Mucosa of stomach (tissue), 1 donor: ENCODE measurements around the gene RAD51B.
"Not testable (repeated sequence)": the region's sequence is repeated elsewhere in the genome, so short reads cannot be mapped to it uniquely, and the experiment has no call there.

Experiments
- H3K27me3 ChIP-seq: one replicate; pipeline ENCODE4 v1.7.0; 2013; ENCODE audit warnings: mild to moderate bottlenecking, low read length; ENCODE audit not compliant: control insufficient read depth, insufficient read depth
- H3K36me3 ChIP-seq: one replicate; pipeline ENCODE4 v1.7.0; 2013; ENCODE audit warnings: low read length; ENCODE audit not compliant: control insufficient read depth, insufficient read depth
- H3K4me1 ChIP-seq: one replicate; pipeline ENCODE4 v1.7.0; 2013; ENCODE audit warnings: mild to moderate bottlenecking, low read length; ENCODE audit not compliant: control insufficient read depth, insufficient read depth
- H3K4me3 ChIP-seq: one replicate; pipeline ENCODE4 v1.7.0; 2013; ENCODE audit warnings: low read length
- H3K9ac ChIP-seq: one replicate; pipeline ENCODE4 v1.7.0; 2013; ENCODE audit warnings: mild to moderate bottlenecking, low read length, moderate library complexity
- H3K9me3 ChIP-seq: one replicate; pipeline ENCODE4 v1.7.0; 2013; ENCODE audit warnings: mild to moderate bottlenecking, low read length, moderate library complexity; ENCODE audit not compliant: control insufficient read depth
- donor health status: Pancreatic carcinoma.

RAD51B gene

DNA sequence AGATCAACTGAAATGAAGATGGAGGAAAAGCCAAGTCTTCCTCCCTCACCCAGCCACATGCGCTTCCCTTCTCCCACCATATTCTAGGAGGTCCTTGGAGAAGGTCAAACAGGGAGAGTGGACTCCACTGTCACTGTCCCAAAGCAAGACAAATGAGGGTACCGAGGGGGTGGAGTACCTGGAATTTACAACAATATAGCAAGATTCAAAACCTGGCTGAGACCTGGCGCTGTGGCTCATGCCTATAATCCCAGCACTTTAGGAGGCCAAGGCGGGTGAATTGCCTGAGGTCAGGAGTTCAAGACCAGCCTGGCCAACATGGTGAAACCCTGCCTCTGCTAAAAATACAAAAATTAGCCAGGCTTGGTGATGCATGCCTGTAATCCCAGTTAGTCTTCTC is 944.3 kb downstream of the RAD51B start:
- H3K9me3 ChIP-seq, H3K4me3 ChIP-seq, H3K27me3 ChIP-seq, H3K9ac ChIP-seq, H3K36me3 ChIP-seq: not testable (repeated sequence)
- H3K4me1 ChIP-seq, result peaks cover 34% of the 10 kb centered on the region

DNA sequence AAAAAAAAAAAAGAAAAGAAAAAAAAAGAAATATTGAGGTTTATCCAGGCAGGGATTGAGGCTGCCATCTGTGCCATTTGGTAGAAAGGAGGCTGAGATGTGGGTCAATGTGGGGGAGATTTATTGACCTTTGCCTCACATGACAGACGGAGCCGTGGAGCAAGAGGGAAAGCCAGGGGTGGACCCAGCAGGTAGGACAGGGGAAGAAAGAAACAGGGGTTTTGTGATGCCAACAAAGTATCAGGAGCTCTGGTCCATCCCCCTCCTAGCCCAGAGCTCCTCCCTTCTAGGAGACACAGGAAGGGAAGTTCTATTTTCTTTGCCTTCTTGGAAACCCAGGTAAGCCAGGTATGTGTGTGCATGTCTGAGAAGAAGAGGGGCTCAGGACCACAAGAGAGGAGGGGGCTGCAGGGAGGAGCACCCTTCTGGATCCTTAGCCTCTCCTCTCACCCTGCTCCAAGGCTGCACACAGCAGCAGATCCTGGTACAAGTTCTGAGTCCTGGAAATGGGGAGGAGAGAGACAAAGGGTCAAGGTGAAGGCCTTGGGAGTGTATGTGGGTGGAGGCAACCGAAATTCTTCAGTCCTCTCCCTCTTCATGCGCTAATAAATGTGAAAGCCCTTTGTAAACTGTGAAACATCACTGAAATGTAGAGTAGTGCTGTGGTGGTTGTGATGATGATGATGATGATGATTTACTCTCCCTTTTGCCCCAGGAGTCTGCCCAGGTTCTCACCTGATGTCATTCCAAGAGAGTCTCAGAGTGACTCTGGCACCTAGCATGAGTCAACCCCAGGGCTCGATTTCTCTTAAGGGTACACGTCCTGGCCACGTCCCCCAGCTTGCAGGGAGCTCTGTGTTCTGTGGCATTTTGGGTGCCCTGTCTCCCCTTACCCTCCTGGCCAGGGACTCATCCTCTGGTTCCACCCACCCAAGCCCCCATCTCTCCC is 947.0 kb downstream of the RAD51B start:
- H3K4me3 ChIP-seq, result no peak overlapping the region
- no peaks in the 10 kb centered on the region for H3K36me3 ChIP-seq
- H3K27me3 ChIP-seq, result no peaks in the 10 kb centered on the region
- H3K9ac ChIP-seq, result no peak overlapping the region
- H3K4me1 ChIP-seq, result peaks cover 16% of the 10 kb centered on the region
- H3K9me3 ChIP-seq, result no peaks in the 10 kb centered on the region

DNA sequence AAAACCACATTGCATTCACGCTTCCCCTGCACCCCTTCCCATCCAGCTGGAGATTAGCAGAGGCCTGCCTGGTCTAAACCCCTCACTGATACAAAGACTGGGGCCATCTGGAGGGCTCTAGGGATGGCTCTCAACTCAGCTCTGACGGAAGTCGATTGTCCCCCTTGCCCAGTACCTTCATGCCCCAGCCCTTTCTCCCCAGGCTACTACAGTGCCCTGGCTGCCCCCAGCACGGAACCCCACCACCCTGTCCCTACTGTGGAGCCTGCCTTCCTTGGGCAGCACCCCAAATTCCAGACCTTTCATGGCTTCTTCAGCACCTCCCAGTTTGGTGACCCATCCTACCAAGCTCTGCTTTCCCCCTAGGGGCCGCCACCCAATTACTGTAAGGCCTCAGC is 947.7 kb downstream of the RAD51B start:
- no peaks in the 10 kb centered on the region for H3K36me3 ChIP-seq
- no peaks in the 10 kb centered on the region for H3K27me3 ChIP-seq
- H3K4me1 ChIP-seq, result peaks cover 12% of the 10 kb centered on the region
- no peaks in the 10 kb centered on the region for H3K9me3 ChIP-seq
- no peak overlapping the region for H3K9ac ChIP-seq
- H3K4me3 ChIP-seq, result no peak overlapping the region

DNA sequence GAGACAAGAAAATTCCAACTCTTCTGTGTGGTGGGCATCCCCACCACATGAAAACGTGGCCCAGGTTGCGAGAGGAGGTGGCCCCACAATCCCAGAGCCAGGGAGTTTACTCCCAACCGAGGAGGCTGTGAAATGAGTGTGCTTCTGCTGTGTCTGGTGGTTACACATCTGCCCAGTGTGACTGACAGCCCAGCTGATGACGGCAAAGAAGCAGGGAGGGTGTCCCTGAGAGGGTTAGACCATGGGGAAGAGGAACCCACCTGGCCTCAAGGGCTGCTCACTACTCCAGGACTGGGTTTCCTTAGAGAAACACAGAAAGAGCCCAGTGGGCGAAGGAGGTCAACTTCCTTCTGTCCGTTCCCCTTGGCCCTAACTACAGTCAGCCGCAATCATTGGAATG is 948.7 kb downstream of the RAD51B start:
- H3K27me3 ChIP-seq, result no peaks in the 10 kb centered on the region
- no peaks in the 10 kb centered on the region for H3K36me3 ChIP-seq
- no peak overlapping the region for H3K4me3 ChIP-seq
- no peak overlapping the region for H3K9ac ChIP-seq
- H3K9me3 ChIP-seq, result no peaks in the 10 kb centered on the region
- peaks cover 1% of the 10 kb centered on the region for H3K4me1 ChIP-seq

DNA sequence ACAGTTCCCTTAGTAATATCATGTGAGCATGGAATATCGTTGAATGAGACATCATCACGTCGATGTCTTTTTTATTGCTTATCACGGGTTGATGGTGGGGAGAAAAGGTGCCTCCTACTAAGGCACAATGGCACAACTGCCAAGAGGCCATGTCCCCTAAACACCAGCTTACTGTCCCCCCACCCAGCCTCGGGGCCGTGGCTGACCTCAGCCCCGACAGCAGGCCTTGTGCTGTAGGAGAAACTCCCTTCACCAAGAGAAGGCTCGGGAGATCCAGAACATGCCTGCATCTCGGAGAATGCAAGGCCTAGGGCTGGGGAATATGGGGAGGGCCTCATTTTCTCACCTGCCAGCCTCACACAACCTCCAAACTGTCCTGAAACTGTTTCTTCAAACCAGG is 950.5 kb downstream of the RAD51B start:
- no peaks in the 10 kb centered on the region for H3K4me1 ChIP-seq
- H3K9ac ChIP-seq, result no peak overlapping the region
- H3K9me3 ChIP-seq, result no peaks in the 10 kb centered on the region
- no peaks in the 10 kb centered on the region for H3K36me3 ChIP-seq
- H3K27me3 ChIP-seq, result no peaks in the 10 kb centered on the region
- no peak overlapping the region for H3K4me3 ChIP-seq

DNA sequence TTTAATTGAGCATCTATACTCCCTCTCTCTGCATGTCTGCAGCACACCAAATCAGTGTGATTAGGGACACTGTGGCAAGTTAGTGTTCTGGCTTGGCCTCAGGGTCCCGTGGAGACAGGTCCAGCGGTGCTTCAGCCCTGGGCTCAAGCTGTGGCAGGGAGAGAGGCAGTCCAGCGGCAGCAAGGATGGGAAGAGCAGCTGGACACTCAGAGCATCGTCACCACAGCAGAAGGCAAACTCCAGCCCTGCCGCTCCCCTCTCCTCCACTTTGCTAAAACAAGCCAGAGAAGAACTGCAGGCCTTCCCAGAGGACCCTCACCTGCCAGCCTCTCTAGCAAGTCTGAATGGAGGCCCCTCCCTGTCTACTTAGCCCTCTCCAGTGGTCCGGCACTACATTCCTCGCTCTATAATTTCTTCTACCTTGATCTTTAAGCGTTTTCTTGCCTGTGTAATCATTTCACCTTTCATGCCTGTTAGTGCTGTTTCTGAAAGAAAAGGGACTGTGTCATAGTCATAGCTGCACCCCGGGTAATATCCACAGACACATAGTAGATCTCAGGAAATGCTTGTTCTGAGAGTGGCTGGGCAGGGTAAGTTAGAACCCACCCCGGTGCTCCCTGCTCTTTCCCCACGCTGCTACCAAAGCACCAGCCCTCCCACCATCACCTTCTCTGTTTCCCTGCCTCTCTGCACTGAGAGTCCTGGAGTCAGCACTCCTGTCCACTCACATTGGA is 951.1 kb downstream of the RAD51B start:
- H3K4me1 ChIP-seq, result no peaks in the 10 kb centered on the region
- no peaks in the 10 kb centered on the region for H3K9me3 ChIP-seq
- no peaks in the 10 kb centered on the region for H3K27me3 ChIP-seq
- no peaks in the 10 kb centered on the region for H3K36me3 ChIP-seq
- H3K4me3 ChIP-seq, result no peak overlapping the region
- no peak overlapping the region for H3K9ac ChIP-seq

DNA sequence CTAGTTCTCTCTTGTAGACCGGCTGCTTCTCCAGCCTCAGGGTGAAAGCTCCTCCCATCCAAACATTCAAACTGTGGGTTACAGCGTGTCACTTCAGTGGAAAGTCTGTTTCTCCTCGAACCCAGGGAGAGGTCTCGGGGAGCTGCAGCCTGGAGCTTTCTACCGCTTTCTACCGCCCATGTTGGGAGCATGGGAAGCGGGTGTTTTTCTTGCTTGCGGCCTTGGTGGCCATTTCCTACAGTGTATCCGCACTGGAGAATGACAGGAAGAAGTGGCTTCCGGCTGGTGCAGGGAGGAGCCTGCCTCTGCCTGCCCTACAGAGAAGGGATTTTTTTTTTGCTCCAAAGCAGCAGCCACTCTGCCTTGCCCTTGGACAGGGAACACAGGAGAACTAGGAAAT is 952.1 kb downstream of the RAD51B start:
- Histone ChIP-seq H3K27me3 (no peaks in the 10 kb centered on the region), H3K9ac (no peak overlapping the region), H3K9me3 (no peaks in the 10 kb centered on the region), H3K4me1 (peaks cover 6% of the 10 kb centered on the region), H3K4me3 (no peak overlapping the region), H3K36me3 (no peaks in the 10 kb centered on the region)

DNA sequence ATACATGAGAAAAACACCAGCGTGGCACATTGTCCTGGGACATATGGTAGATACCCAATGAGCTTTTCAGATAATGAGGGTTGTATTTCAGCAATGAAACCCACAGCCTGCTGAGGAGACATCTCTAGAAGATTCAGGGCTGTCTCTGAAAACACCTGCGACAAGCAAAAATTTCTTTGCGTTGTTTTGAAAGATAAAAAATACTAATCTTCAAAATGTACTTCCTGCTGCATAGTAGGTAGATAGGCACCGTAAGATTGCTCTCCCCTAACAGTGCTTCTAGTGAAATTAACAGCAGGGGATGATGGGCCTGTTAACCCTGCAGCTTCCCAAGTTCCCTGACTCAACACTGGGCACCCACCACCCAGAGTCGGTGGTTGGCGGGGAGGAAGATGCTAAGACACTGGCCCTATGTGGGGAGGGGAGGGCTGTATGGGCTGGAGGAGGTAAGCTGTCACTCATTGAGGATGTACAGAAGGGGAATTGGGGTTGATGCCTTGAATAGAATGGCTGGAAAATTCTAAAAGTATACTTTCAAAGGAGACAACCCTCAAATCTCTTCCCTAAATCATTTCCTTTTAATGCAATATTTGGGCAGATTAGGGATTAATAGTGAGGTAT is 953.3 kb downstream of the RAD51B start:
- H3K9me3 ChIP-seq, result no peaks in the 10 kb centered on the region
- H3K36me3 ChIP-seq, result no peaks in the 10 kb centered on the region
- H3K4me1 ChIP-seq, result peaks cover 10% of the 10 kb centered on the region
- no peak overlapping the region for H3K4me3 ChIP-seq
- no peak overlapping the region for H3K9ac ChIP-seq
- H3K27me3 ChIP-seq, result no peaks in the 10 kb centered on the region

DNA sequence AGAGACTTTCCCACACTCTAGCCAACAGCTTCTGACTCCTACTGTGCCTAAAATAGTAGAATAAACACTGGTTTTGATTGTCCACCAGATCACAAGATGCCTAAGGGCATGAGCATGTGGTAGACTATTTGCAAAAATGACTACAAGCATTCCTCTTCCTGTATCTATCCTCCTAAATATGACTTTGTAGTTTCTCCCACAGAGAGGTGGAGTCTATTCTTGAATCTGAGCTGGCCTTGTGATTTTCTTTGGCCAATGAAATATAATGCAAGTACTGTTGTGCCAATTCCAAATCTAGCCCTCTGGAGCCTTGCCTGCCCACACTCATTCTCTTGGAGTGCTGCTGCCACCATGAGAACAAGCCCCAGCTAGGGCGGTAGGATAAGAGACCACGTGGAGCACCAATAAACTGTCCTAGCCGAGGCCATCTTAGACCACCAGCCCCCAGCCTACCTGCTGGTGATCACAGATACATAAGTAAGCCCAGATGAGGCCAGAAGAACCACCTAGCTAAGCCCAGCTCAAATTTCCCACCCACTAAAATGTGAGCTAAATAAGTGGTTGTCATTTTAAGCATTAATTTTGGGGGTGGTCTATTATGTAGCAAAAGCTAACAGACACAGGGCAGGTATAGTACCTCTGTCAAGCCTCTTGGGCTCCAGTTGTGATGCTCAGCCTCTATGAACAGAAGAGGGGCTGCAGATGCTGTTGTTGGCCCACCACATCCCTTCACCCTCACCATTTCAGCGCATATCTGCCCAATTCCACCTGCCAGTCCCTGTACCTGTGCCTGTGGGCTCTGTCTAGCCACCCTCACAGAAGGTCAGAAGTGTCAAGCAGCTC is 955.4 kb downstream of the RAD51B start:
- H3K27me3 ChIP-seq, result no peaks in the 10 kb centered on the region
- H3K9me3 ChIP-seq, result no peaks in the 10 kb centered on the region
- H3K4me1 ChIP-seq, result peaks cover 31% of the 10 kb centered on the region
- no peaks in the 10 kb centered on the region for H3K36me3 ChIP-seq
- no peak overlapping the region for H3K4me3 ChIP-seq
- H3K9ac ChIP-seq, result no peak overlapping the region

DNA sequence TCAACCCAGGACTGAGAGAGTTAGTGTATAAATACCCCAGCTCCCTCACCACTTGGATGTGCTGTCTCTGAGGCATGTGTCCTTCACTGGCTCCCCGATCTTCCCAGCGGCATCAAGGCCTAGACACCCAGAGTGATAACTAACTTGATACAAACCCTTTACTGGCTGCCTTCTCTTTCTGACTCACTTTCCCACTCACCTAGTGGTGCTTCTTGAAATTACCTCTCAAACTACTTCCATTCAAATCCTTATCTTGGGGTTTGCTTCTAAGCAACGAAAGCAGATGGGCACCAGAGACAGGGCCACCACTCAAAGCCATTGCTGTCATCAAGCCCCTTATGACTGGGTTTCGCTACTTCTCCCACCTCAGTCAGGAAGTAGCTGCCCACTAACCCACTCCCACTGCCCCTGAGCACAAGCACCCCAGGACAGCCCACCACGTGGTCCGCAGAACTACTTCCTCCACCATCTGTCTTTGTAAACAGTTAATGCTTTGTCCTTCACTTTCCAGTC is 956.1 kb downstream of the RAD51B start:
- no peak overlapping the region for H3K9ac ChIP-seq
- peaks cover 38% of the 10 kb centered on the region for H3K4me1 ChIP-seq
- no peak overlapping the region for H3K4me3 ChIP-seq
- no peaks in the 10 kb centered on the region for H3K36me3 ChIP-seq
- no peaks in the 10 kb centered on the region for H3K27me3 ChIP-seq
- H3K9me3 ChIP-seq, result no peaks in the 10 kb centered on the region

DNA sequence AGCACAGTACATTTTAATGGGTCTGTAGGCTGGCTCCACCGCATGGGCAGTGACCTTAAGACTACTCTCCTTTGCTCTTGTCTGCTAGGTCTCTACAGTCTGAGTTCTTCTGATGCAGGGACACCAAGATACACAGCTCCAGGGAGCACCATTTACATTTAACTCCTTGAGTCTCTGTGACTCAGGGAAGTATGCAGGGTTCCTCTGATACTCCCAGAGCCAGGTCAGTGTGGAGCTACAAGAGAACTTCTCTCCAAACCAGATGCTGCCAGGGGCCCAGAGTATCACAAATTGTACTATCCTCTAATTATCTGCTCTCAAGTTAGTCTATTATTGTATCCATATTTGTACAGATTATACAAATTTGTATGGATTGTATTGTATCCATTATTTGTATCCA is 958.1 kb downstream of the RAD51B start:
- Histone ChIP-seq H3K36me3 (no peaks in the 10 kb centered on the region), H3K27me3 (no peaks in the 10 kb centered on the region), H3K4me1 (peaks cover 57% of the 10 kb centered on the region)

More for the DNA sequence above, 958.1 kb downstream of the RAD51B start:
- Histone ChIP-seq H3K9me3 (no peaks in the 10 kb centered on the region), H3K9ac (no peak overlapping the region), H3K4me3 (no peak overlapping the region)
